K562 (cell line): ENCODE results near the gene LRRC10B. TPM values are rescaled to one million over a fixed set of nuclear protein-coding genes. Genes with fewer than 3 reads are reported as not detected.
A peak's percentile ranks its signal among the peaks of the same experiment; 100 is the strongest.

ENCODE experiments used
- ATAC-seq: fragments of 200-7000 bp; cut with Tn5 transposase; 3 replicates; pipeline ENCODE4 v1.9.1; 2020; ENCODE audit warnings: moderate library complexity
- BruUV-seq: library from RNA; stranded (reverse); fragments of 400-500 nt; replicated peaks from 2 replicates; lab custom pipeline; 2021; lab: Mats Ljungman, UMichigan
- CTCF ChIA-PET: fragments of 300-600 bp; formaldehyde crosslinking; extraction: SDS; loops from one replicate; lab custom pipeline; 2021; ENCODE audit warnings: low intra/inter-chr PET ratio; lab: Yijun Ruan, JAX
- POLR2A ChIA-PET: fragments of 300-600, 350-650 bp; sonication (Branson Sonifier 250); formaldehyde crosslinking; extraction: SDS; loops from one replicate; lab custom pipeline; 2021; ENCODE audit warnings: antibody characterized with exemption, inconsistent platforms; lab: Yijun Ruan, JAX
- DNase-seq, 4 experiments: peaks; one replicate each; pipeline versions ENCODE4 v3.0.0 to v3.0.0-alpha.2; 2011 to 2018; ENCODE audit warnings: low spot score in 3 of 4, mixed read lengths in 3 of 4; ENCODE audit errors: extremely low read depth in 1 of 4
- FAIRE-seq: peaks from 2 replicates; lab custom pipeline; 2011; peaks lifted over from hg19 to GRCh38; lab: Jason Lieb, UNC
- H2AFZ ChIP-seq: 2 replicates; pipeline ENCODE4 v1.6.0; 2011; ENCODE audit warnings: low read depth, low read length, control low read depth, inconsistent platforms
- H3K27ac ChIP-seq: fragments of 200-600 bp; 3 replicates; pipeline ENCODE4 v1.8.0; 2011; ENCODE audit warnings: low read depth, mild to moderate bottlenecking, control low read depth, inconsistent platforms, low read length, moderate library complexity, mixed read lengths; ENCODE audit errors: extremely low read depth
- H3K27me3 ChIP-seq, 2 experiments: fragments of 300-600 bp in 1 of 2; 2 replicates in 1 of 2; 3 replicates in 1 of 2; pipeline versions ENCODE4 v1.6.0 to v1.8.0; 2011; ENCODE audit warnings: inconsistent platforms in 2 of 2, low read length in 2 of 2, mild to moderate bottlenecking in 1 of 2, mixed read lengths in 1 of 2, moderate library complexity in 1 of 2; ENCODE audit not compliant: control insufficient read depth in 2 of 2, insufficient read depth in 2 of 2
- H3K36me3 ChIP-seq: fragments of 300-600 bp; 3 replicates; pipeline ENCODE4 v1.8.0; 2011; ENCODE audit warnings: mild to moderate bottlenecking, low read length, inconsistent platforms; ENCODE audit not compliant: control insufficient read depth, insufficient read depth
- H3K4me1 ChIP-seq, 2 experiments: fragments of 200-600 bp in 1 of 2; replicated peaks in 1 of 2; 2 replicates in 1 of 2; 3 replicates in 1 of 2; pipeline versions ENCODE4 v1.5.1 to v1.8.0; 2011; ENCODE audit warnings: inconsistent platforms in 2 of 2, low read length in 2 of 2, mild to moderate bottlenecking in 1 of 2, mixed read lengths in 1 of 2, moderate library complexity in 1 of 2; ENCODE audit not compliant: control insufficient read depth in 2 of 2, insufficient read depth in 2 of 2
- H3K4me2 ChIP-seq: 2 replicates; pipeline ENCODE4 v1.6.1; 2011; ENCODE audit warnings: low read length, control low read depth, inconsistent platforms, mixed read lengths; ENCODE audit not compliant: insufficient read depth
- H3K4me3 ChIP-seq: fragments of 200-600 bp; sonication (generic), shearing (Covaris generic); 2 replicates; pipeline ENCODE4 v1.5.1; 2016; ENCODE audit warnings: control low read depth, inconsistent platforms
- H3K79me2 ChIP-seq: fragments of 200-600 bp; 3 replicates; pipeline ENCODE4 v1.8.0; 2011; ENCODE audit warnings: low read length, inconsistent platforms; ENCODE audit not compliant: control insufficient read depth, insufficient read depth
- H3K9ac ChIP-seq, 2 experiments: 2 replicates each; pipeline versions ENCODE4 v1.6.0 to v1.6.1; 2011; ENCODE audit warnings: low read depth in 2 of 2, low read length in 2 of 2, control low read depth in 1 of 2, inconsistent platforms in 1 of 2, mild to moderate bottlenecking in 1 of 2, mixed read lengths in 1 of 2; ENCODE audit not compliant: insufficient read depth in 1 of 2
- H3K9me1 ChIP-seq: one replicate; pipeline ENCODE4 v1.6.0; 2011; ENCODE audit warnings: inconsistent platforms, mild to moderate bottlenecking, low read length, moderate library complexity; ENCODE audit not compliant: control insufficient read depth, insufficient read depth
- H3K9me3 ChIP-seq: replicated peaks from 2 replicates; pipeline ENCODE4 v1.5.1; 2011; ENCODE audit warnings: low read depth, low read length, inconsistent platforms; ENCODE audit not compliant: control insufficient read depth, insufficient read depth
- H4K20me1 ChIP-seq: replicated peaks from 2 replicates; pipeline ENCODE4 v1.6.1; 2011; ENCODE audit warnings: low read length, inconsistent platforms, mixed read lengths; ENCODE audit not compliant: control insufficient read depth, insufficient read depth
- HMBOX1 ChIP-seq: sonication (generic); IDR thresholded peaks from 2 replicates; pipeline ENCODE4 v1.6.1; 2016
- SIRT6 ChIP-seq: IDR thresholded peaks from one replicate; pipeline ENCODE4 v1.6.1; 2012; ENCODE audit warnings: low read depth, mild to moderate bottlenecking, control low read depth, inconsistent platforms, low read length, moderate library complexity
- ZBTB7A ChIP-seq: IDR thresholded peaks from 2 replicates; pipeline ENCODE4 v1.6.1; 2011; ENCODE audit warnings: low read depth, mild to moderate bottlenecking, low read length, moderate library complexity, borderline replicate concordance; ENCODE audit not compliant: control insufficient read depth
- WGBS: fragments of 100-300 bp; shearing (Covaris generic); methylation state at CpG from one replicate; pipeline ENCODE4 v1.1.6; 2016; ENCODE audit warnings: low coverage, mixed read lengths; ENCODE audit not compliant: insufficient coverage; ENCODE audit errors: missing lambda C conversion rate; 5-methylcytosine and 5-hydroxymethylcytosine counted together
- in situ Hi-C: fragments of 300-500 bp; cut with MboI; formaldehyde crosslinking; loops from 4 replicates; pipeline ENCODE4 v1.15.0; 2018; ENCODE audit warnings: inconsistent platforms, mixed read lengths
- intact Hi-C: fragments of 100-400 bp; cut with micrococcal nuclease; formaldehyde crosslinking; loops from 2 replicates; pipeline ENCODE4 v1.14.2; 2022
- polyA plus RNA-seq, 8 experiments: library from polyadenylated mRNA; depleted of rRNA in 4 of 8; stranded (reverse) in 5 of 8; unstranded in 3 of 8; fragments of >200 nt; fragmentation: Nextera tagmentation in 2 of 8; fragmentation: Illumina TruSeq in 1 of 8; extraction: Ambion mirVana in 2 of 8; extraction: Trizol in 1 of 8; gene quantifications; 2 replicates each; pipeline versions ENCODE4 v1.2.1 to v1.2.3, GENCODE V29; 2011 to 2014; ENCODE audit warnings: inconsistent platforms in 1 of 8, missing spikeins in 1 of 8
- total RNA-seq, 7 experiments: library from RNA; depleted of rRNA in 6 of 7; stranded (reverse); fragments of >200 nt in 6 of 7; fragmentation: Illumina TruSeq in 2 of 7; extraction: Trizol in 2 of 7; gene quantifications; 2 replicates each; pipeline versions ENCODE4 v1.2.1 to v1.2.3, GENCODE V29; 2011 to 2021; ENCODE audit warnings: low replicate concordance in 1 of 7

LRRC10B gene
- total and polyA plus RNA-seq, 9 of the 15 experiments (the other 6 are each of a cell fraction or from before 2014, with no cell fraction given): 0.11 TPM; not detected in 8

- peak; percentile 12; the same call in 1 of the 3 replicates for ATAC-seq
- Histone ChIP-seq H4K20me1 (peaks cover 10% of the 10 kb centered on the region; the same call in 1 of the 2 replicates), H3K27ac (no peak overlapping the region), H3K9me3 (no peaks in the 10 kb centered on the region; the same call in 1 of the 2 replicates), H3K79me2 (no peaks in the 10 kb centered on the region), H3K9me1 (no peaks in the 10 kb centered on the region), H3K4me3 (no peak overlapping the region), H3K4me1 (peaks cover 0 to 14% of the 10 kb centered on the region in 2 experiments; a peak in 4 of 5 replicates), H3K27me3 (peaks cover 23 to 54% of the 10 kb centered on the region in 2 experiments; a peak in 4 of 5 replicates), H3K36me3 (no peaks in the 10 kb centered on the region), H3K4me2 (peak overlapping the region; percentile 16), H2AFZ (0 out of 2 replicates have a peak overlapping the region, but pooled peaks have one; percentile 16), H3K9ac (peak overlapping the region in 1 of 2 experiments; percentile 80; a peak in 2 of 4 replicates)
- peak in 3 of 4 experiments; percentile 37 to 66 (median 64) for DNase-seq
- BruUV-seq: no TSS peak
- WGBS: 27% methylated on average over 14 of the region's 22 CpGs
- no peak for TF ChIP-seq SIRT6
- TF ChIP-seq HMBOX1: no peak
- 0 out of 2 replicates have a peak, but pooled peaks have one; percentile 17 for TF ChIP-seq ZBTB7A
- in situ Hi-C loops (no loop called here), intact Hi-C loops (no loop called here)
- ChIA-PET CTCF (interaction anchor here (0.8 to 2.5 kb wide), 3 partner anchors 39 to 70 kb away, joined by 3 to 23 read pairs (median 14); partner anchors contain the start of gene SYT7), POLR2A (interaction anchor here (1.0 to 2.2 kb wide), 5 partner anchors 10 to 113 kb away, joined by 3 to 8 read pairs (median 4); partner anchors contain the start of genes CPSF7 and SDHAF2)
- no peak for FAIRE-seq
Observed at GRCh38 chr11:61516191-61516590, 7.6 kb downstream of the LRRC10B start.
